Thoracic aorta (tissue), 2 donors: Measurements from ENCODE around the gene DDIT3. TPM values are rescaled to one million over a fixed set of nuclear protein-coding genes. Genes with fewer than 3 reads are reported as not detected.

Experiments
- ATAC-seq: fragments of 150-250 bp; one replicate; pipeline ENCODE4 v1.8.0; 2017; ENCODE audit warnings: low read depth; ENCODE audit not compliant: insufficient number of reproducible peaks, low FRiP score
- DNase-seq: peaks from one replicate; pipeline ENCODE4 v3.0.0-alpha.2; 2020; ENCODE audit warnings: low spot score
- H3K27ac ChIP-seq, 2 donors: fragments of 200-600 bp; sonication (generic); 1 replicate in 1 of 2; 2 replicates in 1 of 2; pipeline ENCODE4 v1.5.1; 2016; ENCODE audit warnings: mild to moderate bottlenecking in 2 of 2, moderate library complexity in 2 of 2
- H3K27me3 ChIP-seq: fragments of 200-600 bp; sonication (generic); replicated peaks from 2 replicates; pipeline ENCODE4 v1.6.0; 2016; ENCODE audit warnings: mild to moderate bottlenecking; ENCODE audit not compliant: insufficient read depth
- H3K36me3 ChIP-seq: fragments of 200-600 bp; sonication (generic); one replicate; pipeline ENCODE4 v1.5.1; 2016
- H3K4me1 ChIP-seq, 2 donors: fragments of 200-600 bp; sonication (generic); 1 replicate in 1 of 2; 2 replicates in 1 of 2; pipeline versions ENCODE4 v1.5.1 to v1.6.0; 2016; ENCODE audit warnings: low read depth in 2 of 2, mild to moderate bottlenecking in 1 of 2; ENCODE audit not compliant: control insufficient read depth in 1 of 2
- H3K4me3 ChIP-seq: fragments of 200-600 bp; sonication (generic); 2 replicates; pipeline ENCODE4 v1.5.1; 2016; ENCODE audit warnings: mild to moderate bottlenecking
- H3K9me3 ChIP-seq: fragments of 200-600 bp; sonication (generic); 2 replicates; pipeline ENCODE4 v1.5.1; 2016
- CTCF ChIP-seq: fragments of 200-600 bp; sonication (generic); IDR thresholded peaks from one replicate; pipeline ENCODE4 v1.5.1; 2019; ENCODE audit warnings: antibody characterized with exemption
- total RNA-seq, 2 donors: library from RNA; depleted of rRNA; stranded (reverse); fragments of >200 nt; gene quantifications; one replicate each; pipeline versions ENCODE4 v1.1.0 to v1.2.3, GENCODE V29; 2016

DDIT3 gene
- total RNA-seq, 2 donors from 2014 or later, result 35.5 to 39.6 TPM

GRCh38 chr12:57487597-57488401, 32.5 kb downstream of the DDIT3 start, which contains the start of gene MARS1:
MARS1 (plus strand) TSS chr12:57488068; CDS start chr12:57488091, 23 bp downstream.
- Histone ChIP-seq H3K4me3 (peak within 1 kb of the TSS; percentile 72), H3K4me1 (peaks cover 6 to 12% of the 10 kb centered on the region in 2 donors), H3K9me3 (no peaks in the 10 kb centered on the region), H3K36me3 (peaks cover 25% of the 10 kb centered on the region), H3K27ac (peak within 1 kb of the TSS; percentile 44 to 63), H3K27me3 (no peaks in the 10 kb centered on the region)
- ATAC-seq (peak; percentile 75), DNase-seq (peak; percentile 80)
- no peak for TF ChIP-seq CTCF

DNA sequence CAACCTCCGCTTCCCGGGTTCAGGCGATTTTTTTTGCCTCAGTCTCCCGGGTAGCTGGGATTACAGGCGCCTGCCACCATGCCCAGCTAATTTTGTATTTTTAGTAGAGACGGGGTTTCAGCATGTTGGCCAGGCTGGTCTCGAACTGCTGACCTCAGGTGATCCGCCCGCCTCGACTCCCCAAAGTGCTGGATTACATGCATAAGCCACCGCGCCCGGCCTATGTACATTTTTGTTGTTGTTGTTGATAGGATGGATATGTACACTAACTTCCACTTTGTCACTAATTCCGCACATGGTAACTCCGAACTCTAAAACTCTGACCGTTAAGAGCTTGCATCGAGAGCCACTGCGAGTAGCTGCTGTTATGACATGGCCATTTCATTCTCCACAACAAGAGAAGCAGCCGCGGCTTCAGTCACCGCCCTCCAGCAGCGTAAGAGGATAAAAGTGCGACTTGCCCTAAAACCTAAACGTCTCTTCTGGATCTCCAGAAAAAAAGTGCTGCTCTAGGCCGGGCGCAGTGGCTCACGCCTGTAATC, 33.2 kb downstream of the DDIT3 start:
- Histone ChIP-seq H3K36me3 (peaks cover 20% of the 10 kb centered on the region), H3K9me3 (no peaks in the 10 kb centered on the region), H3K27ac (peak overlapping the region in 1 of 2 donors; percentile 30), H3K27me3 (no peaks in the 10 kb centered on the region), H3K4me1 (peaks cover 6 to 12% of the 10 kb centered on the region in 2 donors), H3K4me3 (peak overlapping the region; percentile 72)
- TF ChIP-seq CTCF, result no peak
- DNase-seq (no peak), ATAC-seq (no peak)

- H3K4me1 ChIP-seq, result peaks cover 6 to 12% of the 10 kb centered on the region in 2 donors
- H3K27me3 ChIP-seq, result no peaks in the 10 kb centered on the region
- H3K36me3 ChIP-seq, result peaks cover 8% of the 10 kb centered on the region
- DNase-seq, result no peak
- H3K4me3 ChIP-seq, result no peak overlapping the region
- ATAC-seq, result no peak
- no peak overlapping the region for H3K27ac ChIP-seq
- no peak for TF ChIP-seq CTCF
- no peaks in the 10 kb centered on the region for H3K9me3 ChIP-seq
These were observed 34.6 kb downstream of the DDIT3 start for GRCh38 chr12:57485695-57486094.

DNA sequence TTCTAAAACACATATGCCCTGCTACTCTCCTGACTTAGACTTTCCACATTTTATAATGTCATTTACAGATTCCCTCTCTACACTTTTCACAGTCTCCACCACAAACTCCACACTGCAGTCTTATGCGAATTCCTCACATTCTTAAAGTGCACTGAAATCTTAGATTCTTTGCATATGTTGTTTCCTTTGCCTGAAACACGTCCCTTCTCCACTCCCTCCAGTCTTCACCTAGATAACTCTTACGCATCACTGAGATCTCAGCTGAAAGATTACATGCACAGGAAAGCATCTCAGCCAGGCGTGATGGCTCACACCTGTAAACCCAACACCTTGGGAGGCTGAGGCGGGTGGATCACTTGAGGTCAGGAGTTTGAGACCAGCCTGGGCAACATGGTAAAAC, 36.8 kb downstream of the DDIT3 start:
- H3K36me3 ChIP-seq, result no peaks in the 10 kb centered on the region
- no peak overlapping the region for H3K4me3 ChIP-seq
- peaks cover 0 to 2% of the 10 kb centered on the region in 2 donors for H3K4me1 ChIP-seq
- no peak for DNase-seq
- no peak for ATAC-seq
- no peak for TF ChIP-seq CTCF
- no peaks in the 10 kb centered on the region for H3K9me3 ChIP-seq
- no peaks in the 10 kb centered on the region for H3K27me3 ChIP-seq
- H3K27ac ChIP-seq, result no peak overlapping the region

GRCh38 chr12:57481671-57482070, 38.6 kb downstream of the DDIT3 start:
- Histone ChIP-seq H3K36me3 (no peaks in the 10 kb centered on the region), H3K4me3 (no peak overlapping the region), H3K4me1 (no peaks in the 10 kb centered on the region), H3K27me3 (no peaks in the 10 kb centered on the region), H3K27ac (no peak overlapping the region), H3K9me3 (no peaks in the 10 kb centered on the region)
- no peak for TF ChIP-seq CTCF
- DNase-seq, result no peak
- no peak for ATAC-seq
